ENCODE data around the gene POLDIP2.

POLDIP2 gene

DNA sequence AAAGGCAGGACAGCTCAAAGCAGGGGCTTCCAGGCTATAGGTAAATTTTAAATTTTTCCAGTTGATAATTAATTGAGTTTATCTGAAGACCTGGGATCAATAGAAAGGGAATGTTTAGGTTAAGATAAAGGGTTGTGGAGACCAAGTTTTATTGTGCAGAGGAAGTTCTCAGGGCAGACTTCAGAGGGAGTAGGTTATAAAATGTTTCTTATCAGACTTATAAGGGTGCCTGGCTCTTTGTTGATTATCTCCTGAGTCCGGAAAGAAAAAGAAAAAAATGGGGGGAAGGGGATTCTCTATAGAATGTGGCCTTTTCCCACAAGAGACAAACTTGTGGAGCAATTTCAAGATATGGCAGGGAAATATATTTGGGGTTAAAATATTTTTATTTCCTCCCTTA lies 32.8 kb upstream of the POLDIP2 start:
- no peak for DNase-seq

DNA sequence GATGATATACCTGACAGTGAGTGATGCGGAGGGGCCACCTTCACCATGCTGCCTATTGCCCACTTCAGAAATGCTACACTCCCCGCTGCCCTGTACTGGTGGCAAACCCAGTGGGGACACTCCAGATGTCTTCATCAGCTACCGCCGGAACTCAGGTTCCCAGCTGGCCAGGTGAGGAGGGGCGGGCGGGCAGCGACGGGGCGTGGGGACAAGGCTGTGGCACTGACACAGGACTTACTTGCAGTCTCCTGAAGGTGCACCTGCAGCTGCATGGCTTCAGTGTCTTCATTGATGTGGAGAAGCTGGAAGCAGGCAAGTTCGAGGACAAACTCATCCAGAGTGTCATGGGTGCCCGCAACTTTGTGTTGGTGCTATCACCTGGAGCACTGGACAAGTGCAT lies 30.8 kb upstream of the POLDIP2 start:
- no peak for DNase-seq

DNA sequence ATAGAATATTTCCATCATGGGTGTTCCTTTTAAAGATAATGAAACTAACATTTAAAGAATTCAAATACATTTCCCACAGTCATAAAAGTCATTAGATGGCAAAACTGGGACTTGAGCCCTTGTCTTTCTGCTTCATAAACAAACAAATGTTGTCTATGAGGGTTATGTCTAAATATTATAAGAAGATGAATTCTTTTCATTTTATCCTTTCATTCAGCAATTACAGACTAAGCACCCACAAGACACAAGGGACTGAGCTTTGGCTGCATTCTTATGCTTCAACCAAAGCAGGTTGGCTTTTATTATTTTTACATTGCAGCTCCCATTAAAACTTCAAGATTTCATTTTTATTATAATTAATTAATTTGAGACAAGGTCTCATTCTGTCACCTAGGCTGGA lies 29.1 kb upstream of the POLDIP2 start:
- DNase-seq = no peak

DNA sequence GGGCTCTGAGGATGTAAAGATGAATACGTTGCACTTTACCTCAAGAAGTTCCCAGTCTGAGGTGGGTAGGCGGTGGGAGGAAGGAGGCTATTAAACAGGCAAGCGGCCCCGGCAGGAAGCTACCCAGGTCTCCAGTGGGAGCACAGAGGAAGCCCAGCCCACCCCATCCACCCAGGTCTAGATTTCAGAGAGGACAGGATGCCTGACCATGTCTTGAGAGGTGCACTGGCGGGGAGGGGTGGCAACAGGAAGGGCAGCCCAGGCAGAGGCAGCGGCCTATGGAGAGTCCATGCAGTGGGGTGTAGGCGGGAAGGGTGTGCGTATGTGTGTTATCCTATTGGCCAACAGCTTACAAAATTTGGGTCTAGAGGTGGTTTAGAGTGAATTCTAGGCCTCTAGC lies 28.1 kb upstream of the POLDIP2 start:
- no peak for DNase-seq

DNA sequence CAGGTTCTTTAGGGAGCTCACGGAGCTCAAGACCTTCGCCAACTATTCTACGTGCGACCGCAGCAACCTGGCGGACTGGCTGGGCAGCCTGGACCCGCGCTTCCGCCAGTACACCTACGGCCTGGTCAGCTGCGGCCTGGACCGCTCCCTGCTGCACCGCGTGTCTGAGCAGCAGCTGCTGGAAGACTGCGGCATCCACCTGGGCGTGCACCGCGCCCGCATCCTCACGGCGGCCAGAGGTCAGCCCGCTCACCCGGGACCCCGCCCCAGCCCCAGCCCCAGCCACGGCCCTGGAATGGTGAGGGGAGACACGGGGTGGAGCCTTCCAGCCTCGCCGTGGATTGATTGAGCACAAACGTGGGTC lies 27.7 kb upstream of the POLDIP2 start:
- DNase-seq = no peak

DNA sequence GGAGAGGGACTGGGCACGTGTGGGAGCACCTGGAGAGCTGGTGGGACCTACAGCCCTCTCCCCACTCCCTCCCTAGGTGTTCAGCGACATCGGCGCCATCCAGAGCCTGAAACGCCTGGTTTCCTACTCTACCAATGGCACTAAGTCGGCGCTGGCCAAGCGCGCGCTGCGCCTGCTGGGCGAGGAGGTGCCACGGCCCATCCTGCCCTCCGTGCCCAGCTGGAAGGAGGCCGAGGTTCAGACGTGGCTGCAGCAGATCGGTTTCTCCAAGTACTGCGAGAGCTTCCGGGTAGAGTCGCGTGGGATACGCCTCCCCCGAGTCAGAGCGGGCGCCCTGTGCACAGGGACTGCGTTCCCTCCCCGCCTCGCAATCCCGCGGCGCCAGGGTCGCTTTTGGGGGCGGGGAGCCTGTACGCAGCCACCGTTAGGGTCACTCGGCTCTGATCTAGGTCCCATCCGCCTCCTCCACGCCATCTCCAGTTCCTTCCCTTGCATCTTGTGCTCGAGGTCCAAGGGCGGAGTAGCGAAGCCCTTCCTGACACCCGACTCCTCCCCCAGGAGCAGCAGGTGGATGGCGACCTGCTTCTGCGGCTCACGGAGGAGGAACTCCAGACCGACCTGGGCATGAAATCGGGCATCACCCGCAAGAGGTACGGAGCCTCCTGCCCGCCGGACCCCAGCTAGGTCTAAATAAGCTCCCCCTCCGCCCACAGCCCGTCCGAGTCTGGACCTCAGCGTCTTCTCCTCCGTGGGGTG lies 27.1 kb upstream of the POLDIP2 start:
- peak; percentile 74 for DNase-seq

DNA sequence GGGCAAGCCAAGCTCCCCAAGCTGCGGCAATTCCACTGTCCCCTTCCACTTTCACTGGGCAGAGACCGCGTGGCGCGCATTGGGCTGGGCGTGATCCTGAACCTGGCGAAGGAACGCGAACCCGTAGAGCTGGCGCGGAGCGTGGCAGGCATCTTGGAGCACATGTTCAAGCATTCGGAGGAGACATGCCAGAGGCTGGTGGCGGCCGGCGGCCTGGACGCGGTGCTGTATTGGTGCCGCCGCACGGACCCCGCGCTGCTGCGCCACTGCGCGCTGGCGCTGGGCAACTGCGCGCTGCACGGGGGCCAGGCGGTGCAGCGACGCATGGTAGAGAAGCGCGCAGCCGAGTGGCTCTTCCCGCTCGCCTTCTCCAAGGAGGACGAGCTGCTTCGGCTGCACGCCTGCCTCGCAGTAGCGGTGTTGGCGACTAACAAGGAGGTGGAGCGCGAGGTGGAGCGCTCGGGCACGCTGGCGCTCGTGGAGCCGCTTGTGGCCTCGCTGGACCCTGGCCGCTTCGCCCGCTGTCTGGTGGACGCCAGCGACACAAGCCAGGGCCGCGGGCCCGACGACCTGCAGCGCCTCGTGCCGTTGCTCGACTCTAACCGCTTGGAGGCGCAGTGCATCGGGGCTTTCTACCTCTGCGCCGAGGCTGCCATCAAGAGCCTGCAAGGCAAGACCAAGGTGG lies 24.0 kb upstream of the POLDIP2 start:
- DNase-seq = no peak

DNA sequence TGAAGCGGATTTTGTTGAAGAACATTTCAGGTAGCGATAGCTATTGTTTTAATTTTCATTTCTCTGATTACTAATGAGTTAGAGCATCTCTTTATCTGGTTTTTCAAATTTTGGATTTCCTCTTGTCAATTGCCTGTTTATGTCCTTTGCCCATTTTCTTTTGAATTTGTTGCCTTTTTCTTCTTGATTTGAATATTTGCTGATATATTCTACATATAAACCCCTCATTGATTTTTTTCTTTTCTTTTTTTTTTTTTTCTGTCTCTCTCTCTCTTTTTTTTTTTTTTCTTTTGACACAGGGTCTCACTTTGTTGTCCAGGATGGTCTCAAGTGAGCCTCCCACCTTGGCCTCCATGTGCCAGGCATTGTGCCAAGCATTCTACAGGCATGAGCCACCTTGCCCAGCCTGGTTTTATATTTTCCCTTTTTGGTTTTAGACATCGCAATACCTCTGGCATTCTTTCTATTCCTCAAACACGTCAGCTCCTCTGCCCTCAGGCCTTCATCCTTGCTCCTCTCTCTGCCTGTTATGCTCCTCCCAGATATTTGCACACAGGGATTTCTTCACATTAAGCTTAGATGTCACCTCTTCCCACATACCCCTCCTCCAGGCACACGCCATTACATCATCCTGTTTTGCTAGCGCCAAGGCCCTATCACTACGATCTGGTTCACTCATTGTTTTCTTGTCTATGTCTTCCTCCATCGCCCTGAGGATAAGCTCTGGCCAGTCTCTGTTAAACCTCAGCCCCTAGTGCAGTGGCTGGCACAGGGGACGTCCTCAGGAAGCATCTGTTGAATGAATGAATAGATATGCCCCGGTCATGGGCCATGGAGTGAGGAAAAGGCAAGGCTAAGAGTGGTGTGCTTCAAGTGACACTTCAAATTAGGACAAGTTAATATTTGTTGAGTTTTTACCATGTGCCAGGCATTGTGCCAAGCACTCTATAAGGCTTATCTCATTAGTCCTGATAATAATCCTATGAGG lies 22.8 kb upstream of the POLDIP2 start:
- DNase-seq = no peak

DNA sequence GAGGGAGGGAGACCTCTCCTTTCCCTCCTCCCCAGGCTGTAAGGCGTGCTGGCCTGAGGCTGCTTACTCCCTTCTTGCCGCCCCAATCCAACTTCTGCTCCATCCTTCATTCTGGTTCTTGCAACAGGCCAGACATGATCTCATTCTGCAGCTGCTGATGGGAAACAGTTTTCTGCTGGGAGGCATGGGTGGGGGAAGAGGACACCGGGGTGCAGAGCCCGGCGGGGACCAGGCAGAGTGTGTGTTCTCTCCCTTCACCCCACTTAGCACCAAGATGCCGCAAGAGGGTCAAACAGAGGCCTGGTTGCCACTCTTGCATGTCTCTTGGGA lies 15.6 kb upstream of the POLDIP2 start:
- DNase-seq = no peak

DNA sequence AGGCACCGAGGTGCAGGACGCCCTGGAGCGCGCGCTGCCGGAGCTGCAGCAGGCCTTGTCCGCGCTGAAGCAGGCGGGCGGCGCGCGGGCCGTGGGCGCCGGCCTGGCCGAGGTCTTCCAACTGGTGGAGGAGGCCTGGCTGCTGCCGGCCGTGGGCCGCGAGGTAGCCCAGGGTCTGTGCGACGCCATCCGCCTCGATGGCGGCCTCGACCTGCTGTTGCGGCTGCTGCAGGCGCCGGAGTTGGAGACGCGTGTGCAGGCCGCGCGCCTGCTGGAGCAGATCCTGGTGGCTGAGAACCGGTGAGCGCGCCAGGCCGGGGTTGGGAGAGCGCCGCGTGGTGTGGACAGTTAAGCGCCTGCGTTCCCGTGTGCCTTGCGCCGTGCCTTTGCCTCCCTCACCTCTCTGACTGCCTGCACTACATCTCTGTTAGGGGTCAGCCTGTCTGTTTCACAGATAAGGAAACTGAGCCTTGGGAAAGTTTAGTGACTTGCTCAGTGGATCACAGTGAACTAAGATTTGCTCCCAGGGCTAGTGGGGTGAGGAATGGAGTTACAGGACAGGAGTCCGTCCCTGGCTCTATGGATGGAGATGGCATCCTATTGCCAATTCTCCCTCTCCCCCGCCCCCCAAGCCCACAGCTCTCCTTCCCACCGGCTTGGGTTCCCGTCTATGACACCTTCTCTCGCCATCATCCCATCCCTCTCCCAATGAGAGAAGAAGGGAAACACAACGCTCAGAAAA lies 15.0 kb upstream of the POLDIP2 start:
- peak; percentile 27 for DNase-seq

DNA sequence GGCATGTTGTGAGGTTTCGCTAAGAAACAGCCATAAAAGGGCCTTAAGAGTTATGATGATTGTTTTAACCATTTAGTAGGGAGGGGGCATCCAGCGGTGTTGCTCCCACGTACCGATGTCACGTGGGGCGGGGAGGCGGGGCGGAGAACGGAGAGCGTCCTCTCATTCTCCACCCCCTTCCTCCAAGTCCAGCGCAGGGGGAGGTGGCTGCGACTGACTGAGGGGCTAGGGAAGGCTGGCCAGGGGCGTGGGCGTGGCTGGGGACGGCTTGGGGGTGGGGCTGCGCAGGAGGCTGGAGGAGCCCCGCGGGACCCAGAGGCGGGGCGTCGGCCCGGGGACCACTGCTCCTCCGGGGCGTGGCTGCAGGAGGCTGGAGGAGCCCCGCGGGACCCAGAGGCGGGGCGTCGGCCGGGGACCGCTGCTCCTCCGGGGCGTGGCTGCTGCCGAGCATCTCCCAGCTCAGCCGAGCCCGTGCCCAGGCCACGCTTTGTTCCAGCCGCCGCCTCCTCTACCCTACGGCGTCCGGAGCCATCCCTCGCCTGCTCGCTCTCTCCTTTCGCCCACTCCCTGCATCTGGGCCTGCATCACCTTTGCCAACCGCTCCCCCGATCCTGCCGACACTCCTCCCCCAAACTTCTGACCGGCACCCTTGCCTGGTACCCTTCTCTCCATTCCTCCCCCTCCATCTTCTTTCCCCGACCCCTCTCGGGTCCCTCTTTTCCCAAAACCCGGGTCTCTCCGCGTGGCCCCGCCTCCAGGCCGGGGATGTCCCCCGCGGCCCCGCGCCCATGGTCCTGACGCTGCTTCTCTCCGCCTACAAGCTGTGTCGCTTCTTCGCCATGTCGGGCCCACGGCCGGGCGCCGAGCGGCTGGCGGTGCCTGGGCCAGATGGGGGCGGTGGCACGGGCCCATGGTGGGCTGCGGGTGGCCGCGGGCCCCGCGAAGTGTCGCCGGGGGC lies 14.2 kb upstream of the POLDIP2 start, which contains the start of gene SARM1:
SARM1 (plus strand) TSS at position 450 of the 958 bp plus-strand sequence; CDS start at position 789, 339 bp downstream.
- peak; percentile 95 for DNase-seq

DNA sequence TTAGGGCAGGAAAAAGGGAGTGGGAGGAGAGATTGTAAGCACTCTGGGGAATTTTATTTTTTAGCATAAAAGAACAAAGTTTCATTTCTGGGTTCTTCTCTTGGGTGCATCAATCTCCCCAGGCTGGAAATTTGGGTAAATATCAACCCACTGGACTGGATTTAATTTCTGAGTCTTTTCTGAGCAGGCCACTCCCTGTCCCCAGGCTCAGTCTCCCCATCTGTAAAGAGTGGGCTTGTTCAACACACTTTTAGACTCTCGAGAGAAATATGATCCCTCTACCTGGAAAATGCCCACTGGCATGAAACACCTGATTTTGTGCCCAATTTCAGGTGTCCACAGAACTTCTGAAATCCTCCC lies 13.4 kb upstream of the POLDIP2 start:
- DNase-seq = no peak

DNA sequence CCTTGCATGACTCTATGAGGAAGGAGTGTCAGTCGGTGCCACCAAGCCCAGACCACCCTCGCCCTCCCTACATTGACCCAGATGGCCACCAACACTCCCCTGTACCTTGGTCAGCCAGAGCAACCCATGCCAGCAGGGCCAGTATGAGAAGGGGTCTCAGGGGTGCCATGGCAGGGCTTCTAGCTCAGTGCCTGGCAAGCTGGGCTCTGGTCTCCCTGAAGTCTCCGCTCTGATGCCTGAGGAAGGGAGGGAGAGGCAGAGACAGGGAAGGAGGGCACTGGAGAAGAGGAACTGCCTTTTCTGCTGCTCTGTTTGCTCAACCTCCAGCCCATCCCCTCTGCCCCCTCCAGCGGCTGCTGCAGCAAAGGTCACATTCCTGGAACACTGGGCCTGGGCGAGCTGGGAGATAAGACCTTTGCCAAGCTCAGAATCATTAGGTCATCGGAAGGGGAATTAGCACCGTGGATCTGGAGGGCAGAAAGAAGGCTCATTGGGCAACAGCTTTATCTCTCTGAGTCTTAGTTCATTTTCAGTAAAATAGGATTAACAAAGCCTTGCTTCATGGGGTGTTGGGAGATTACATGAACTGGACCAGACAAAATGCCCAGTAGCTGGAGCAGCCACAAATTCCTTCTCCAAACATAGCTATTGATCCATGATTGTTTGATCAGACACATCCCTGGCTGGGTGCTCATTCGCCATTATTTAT lies 12.9 kb upstream of the POLDIP2 start, which contains the start of gene VTN:
VTN (minus strand) TSS at position 273 of the 709 bp plus-strand sequence; CDS start at position 169, 104 bp downstream.
- no peak for DNase-seq

DNA sequence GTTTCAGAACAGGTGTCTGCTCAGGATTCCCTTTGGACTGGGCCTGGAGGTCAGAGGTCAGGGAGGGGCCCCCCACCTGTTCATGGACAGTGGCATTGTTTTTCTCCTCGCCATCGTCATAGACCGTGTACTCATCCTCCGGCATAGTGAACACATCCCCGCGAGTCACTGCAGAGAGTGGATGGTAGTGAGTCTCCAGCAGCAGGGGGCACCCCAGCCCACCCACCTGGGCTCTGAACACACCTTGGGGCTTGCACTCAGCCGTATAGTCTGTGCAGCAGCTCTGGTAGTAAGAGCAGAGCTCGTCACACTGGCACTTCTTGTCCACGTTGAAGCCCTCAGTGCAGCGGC lies 12.3 kb upstream of the POLDIP2 start:
- no peak for DNase-seq

DNA sequence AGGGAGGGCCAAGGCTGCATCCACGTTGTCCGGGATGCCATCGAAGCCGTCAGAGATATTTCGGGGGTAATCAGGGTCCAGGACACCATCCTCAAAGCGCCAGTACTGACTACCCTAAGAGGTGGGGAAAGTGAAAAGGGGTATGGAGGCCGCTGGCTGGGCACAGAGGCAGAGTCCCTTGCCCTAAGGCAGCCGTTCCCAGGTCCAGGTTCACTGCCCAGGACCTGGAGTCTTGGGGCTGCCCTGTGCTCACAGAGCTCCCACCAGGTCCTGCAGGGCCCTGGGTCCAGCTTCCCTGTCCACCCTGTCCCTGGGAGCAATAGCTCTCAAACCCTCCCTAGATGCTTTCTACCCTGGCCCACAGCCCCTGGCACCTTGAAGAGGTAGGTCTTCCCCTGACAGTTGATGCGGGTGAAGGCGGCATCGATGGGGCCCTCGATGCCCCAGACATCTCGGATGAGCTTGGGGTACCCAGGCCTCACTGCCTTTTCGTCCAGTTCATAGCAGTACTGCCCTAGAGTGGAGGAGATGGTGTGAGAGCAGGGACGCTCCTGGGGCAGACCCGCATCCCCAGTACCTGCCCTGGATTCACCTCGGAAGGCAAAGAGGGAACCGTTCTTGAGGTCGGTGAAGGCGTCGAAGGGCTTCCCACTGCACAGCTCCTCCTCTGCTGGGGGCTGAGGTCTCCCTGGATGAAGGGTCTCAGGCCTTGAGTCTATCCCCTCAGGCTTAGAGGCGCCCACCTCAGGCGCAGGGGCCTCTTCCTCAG lies 11.8 kb upstream of the POLDIP2 start:
- DNase-seq = no peak

DNA sequence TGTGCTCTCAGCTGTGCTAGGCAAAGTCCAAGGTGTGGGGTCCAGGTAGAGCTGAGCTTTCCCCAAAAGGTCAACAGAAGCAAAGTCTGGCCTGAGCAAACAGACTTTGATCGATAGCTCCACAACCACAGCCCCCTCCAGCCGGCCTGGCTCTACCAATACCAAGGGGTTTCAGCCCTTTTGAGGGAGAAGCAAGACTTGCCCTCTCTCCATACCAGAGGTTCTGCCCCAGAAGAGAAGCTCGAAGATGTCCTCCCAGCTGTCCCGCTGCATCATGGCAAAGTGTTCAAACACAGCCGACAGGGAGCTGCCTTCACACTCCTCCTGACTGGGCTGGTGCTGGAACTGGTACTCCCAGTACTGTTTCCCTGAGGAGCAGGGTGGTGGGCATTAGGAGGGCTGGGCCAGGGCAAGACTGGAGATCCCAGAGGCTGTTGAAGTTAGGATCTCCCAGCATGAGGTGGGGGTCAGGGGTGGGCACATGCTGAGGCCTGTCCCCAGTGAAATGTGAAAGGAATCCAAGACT lies 11.0 kb upstream of the POLDIP2 start:
- DNase-seq = no peak

DNA sequence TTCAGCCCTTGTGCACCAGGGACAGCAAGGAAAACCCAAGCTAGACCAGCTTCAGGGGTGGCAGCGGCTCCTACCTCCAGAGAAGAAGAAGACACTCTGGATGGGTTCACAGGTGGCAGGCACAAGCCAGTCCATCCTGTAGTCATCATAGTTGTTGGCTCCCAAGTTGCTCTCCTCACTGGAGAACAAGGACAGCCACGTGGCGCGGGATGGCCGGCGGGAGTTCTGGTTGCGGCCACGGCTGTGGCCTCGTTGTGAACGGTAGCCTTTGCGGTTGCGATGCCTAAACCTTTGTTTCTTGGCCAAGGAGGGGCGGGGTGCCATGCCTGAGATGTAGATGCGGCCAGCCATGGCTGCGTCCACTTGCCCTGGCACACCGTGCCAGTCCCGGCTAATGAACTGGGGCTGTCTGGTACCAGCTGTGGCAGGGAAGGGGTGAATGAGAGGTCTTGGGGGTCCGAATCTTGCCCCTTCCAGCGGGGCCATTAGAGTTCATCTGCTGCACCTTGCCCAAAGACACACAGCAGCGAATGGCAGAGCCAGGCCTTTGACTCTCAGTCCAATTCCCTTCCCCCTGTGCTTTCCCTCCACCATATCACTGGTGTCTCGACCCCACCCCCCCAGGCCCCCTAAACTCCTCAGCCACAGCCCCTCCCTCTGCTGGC lies 10.4 kb upstream of the POLDIP2 start:
- no peak for DNase-seq

DNA sequence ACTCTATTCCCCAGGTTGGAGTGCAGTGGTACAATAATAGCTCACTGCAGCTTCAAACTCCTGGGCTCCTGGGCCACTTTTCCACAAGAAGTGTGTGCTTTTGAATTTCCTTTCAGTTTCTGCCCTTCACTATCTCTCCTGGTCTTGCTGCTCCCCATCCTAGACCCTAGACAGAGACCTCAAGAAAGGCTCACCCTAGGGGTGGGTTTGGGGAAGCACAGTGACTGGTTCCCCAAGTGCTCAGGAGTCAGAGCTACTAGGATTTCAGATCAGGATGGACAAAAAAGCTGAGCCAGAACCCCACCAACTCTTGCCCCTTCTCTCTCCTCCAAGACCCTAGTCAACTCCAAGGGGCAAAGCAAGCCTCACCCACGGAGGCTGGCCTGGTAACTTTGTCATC lies 9.3 kb upstream of the POLDIP2 start:
- DNase-seq = no peak

DNA sequence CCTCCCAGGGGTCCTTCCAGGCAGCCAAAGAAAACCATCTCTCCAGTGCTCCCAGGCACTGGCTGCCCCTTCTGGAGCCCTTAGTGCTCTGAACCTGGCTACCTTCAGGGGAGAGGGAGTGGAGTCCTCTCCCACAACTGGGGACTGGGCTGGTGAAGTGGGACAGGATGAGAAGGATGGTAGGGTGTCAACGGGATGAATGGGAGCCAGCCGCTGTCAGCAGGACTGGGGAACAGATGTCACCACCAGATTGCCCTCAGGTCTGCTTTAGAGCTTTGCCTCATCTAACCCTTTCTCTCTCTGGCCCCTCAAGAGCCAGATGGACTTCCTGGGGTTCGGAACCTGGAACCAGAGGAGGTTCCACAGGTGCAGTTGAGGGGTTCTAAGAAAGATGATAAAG lies 8.2 kb upstream of the POLDIP2 start:
- no peak for DNase-seq

All from COR-L47 (cell line).